AG04450 (cell line): ENCODE results near the gene MIEF1. TPM values are rescaled to one million over a fixed set of nuclear protein-coding genes. Genes with fewer than 3 reads are reported as not detected.

Source experiments
- CTCF ChIA-PET: fragments of 300-600, 350-600 bp; formaldehyde crosslinking; extraction: SDS; loops from one replicate; lab custom pipeline; 2022; ENCODE audit warnings: antibody characterized with exemption, inconsistent platforms; lab: Charles Lee
- POLR2A ChIA-PET: fragments of 350-600 bp; formaldehyde crosslinking; extraction: SDS; loops from one replicate; lab custom pipeline; 2021; ENCODE audit warnings: antibody characterized with exemption, inconsistent platforms; lab: Yijun Ruan, JAX
- DNase-seq: peaks from one replicate; pipeline ENCODE4 v3.0.0-alpha.2; 2011; ENCODE audit warnings: low read depth, low spot score
- H3K27ac ChIP-seq: one replicate; pipeline ENCODE4 v1.5.1; 2012; ENCODE audit warnings: low read depth, low read length, control low read depth
- H3K27me3 ChIP-seq: one replicate; pipeline ENCODE4 v1.6.0; 2012; ENCODE audit warnings: low read length; ENCODE audit not compliant: control insufficient read depth, insufficient read depth
- H3K4me3 ChIP-seq: 2 replicates; pipeline ENCODE4 v1.5.1; 2011; ENCODE audit warnings: mild to moderate bottlenecking, low read depth, low read length, control low read depth
- H3K9me3 ChIP-seq: 2 replicates; pipeline ENCODE4 v1.5.1; 2012; ENCODE audit warnings: low read length; ENCODE audit not compliant: control insufficient read depth, insufficient read depth
- polyA plus RNA-seq: library from polyadenylated mRNA; depleted of rRNA; stranded (reverse); fragments of >200 nt; gene quantifications from 2 replicates; pipeline ENCODE4 v1.2.3, GENCODE V29; 2011
- TF ChIP-seq, protein P1 (sequence below): IDR thresholded peaks from 2 replicates; pipeline ENCODE4 v1.5.1; 2011; ENCODE audit warnings: low read depth, low read length, control low read depth, inconsistent platforms

MIEF1 gene
- polyA plus RNA-seq, 1 experiment, result 18.9 TPM

DNA sequence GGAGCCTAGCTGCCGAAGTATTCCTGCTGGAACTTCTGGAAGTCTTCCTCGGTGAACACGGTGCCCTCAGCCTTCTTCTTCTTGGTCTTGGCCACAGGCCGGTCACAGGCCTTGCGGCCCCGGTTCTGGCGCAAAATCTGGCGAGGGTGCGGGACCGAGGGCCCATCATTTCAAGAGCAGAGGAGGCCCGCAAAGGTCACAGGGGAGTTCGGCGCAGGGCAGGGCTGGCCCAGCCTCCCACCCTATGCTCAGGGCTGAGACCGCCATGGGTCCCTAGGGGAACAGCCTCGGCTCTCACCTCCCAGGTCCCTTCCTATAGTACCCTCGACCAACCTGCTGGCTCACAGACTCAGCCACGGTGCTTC, 27.4 kb downstream of the MIEF1 start:
- ChIA-PET POLR2A (interaction anchor here (0.6 to 4.1 kb wide), 6 partner anchors 9 to 816 kb away, joined by 3 to 44 read pairs (median 6); partner anchors contain the start of genes ATF4, MIEF1 and RPL3), CTCF (interaction anchor here (0.5 to 3.3 kb wide), 23 partner anchors 10 to 919 kb away, joined by 3 to 41 read pairs (median 5); partner anchors contain the start of genes ATF4, RPL3 and TAB1)
- Histone ChIP-seq H3K9me3 (no peaks in the 10 kb centered on the region; the same call in 1 of the 2 replicates), H3K27me3 (no peaks in the 10 kb centered on the region), H3K27ac (no peak overlapping the region), H3K4me3 (peak overlapping the region; percentile 29; the same call in 1 of the 2 replicates)
- no peak for DNase-seq
- TF ChIP-seq, protein P1, sequence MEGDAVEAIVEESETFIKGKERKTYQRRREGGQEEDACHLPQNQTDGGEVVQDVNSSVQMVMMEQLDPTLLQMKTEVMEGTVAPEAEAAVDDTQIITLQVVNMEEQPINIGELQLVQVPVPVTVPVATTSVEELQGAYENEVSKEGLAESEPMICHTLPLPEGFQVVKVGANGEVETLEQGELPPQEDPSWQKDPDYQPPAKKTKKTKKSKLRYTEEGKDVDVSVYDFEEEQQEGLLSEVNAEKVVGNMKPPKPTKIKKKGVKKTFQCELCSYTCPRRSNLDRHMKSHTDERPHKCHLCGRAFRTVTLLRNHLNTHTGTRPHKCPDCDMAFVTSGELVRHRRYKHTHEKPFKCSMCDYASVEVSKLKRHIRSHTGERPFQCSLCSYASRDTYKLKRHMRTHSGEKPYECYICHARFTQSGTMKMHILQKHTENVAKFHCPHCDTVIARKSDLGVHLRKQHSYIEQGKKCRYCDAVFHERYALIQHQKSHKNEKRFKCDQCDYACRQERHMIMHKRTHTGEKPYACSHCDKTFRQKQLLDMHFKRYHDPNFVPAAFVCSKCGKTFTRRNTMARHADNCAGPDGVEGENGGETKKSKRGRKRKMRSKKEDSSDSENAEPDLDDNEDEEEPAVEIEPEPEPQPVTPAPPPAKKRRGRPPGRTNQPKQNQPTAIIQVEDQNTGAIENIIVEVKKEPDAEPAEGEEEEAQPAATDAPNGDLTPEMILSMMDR, result no peak

DNA sequence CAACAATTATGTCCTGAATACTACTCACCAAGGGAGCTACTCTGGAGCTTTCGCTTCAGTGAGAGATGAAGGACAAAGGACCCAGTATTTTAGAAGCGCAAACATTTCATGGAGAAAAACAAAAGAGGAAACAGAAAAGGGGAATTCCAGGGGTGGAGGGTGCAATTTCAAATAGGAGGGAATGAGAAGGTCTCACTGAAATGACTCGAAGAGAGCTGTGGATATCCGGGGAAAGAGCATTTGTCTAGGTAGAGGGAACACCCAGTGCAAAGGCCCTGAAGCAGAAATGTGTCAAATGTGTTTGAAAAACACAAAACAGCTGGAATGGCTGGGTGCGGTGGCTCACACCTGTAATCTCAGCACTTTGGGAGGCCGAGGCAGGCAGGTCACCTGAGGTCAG, 28.0 kb downstream of the MIEF1 start:
- ChIA-PET POLR2A (interaction anchor here (1.8 to 4.1 kb wide), 2 partner anchors 10 to 212 kb away, joined by 28 to 44 read pairs; partner anchors contain the start of genes ATF4 and RPL3), CTCF (interaction anchor here (0.7 to 3.3 kb wide), 13 partner anchors 12 to 1472 kb away, joined by 3 to 41 read pairs (median 7); partner anchors contain the start of genes MIEF1, RPL3 and TAB1)
- TF ChIP-seq, protein P1, result no peak
- no peak overlapping the region for H3K4me3 ChIP-seq
- no peaks in the 10 kb centered on the region for H3K27me3 ChIP-seq
- no peaks in the 10 kb centered on the region; the same call in 1 of the 2 replicates for H3K9me3 ChIP-seq
- DNase-seq, result no peak
- no peak overlapping the region for H3K27ac ChIP-seq

GRCh38 chr22:39530692-39531331, 28.7 kb downstream of the MIEF1 start:
- Histone ChIP-seq H3K27ac (no peak overlapping the region), H3K9me3 (no peaks in the 10 kb centered on the region; the same call in 1 of the 2 replicates), H3K4me3 (no peak overlapping the region; the same call in 1 of the 2 replicates), H3K27me3 (no peaks in the 10 kb centered on the region)
- ChIA-PET CTCF (interaction anchor here (0.5 to 3.3 kb wide), 13 partner anchors 13 to 1491 kb away, joined by 3 to 41 read pairs (median 7); partner anchors contain the start of genes RPL3 and TAB1), POLR2A (interaction anchor here (0.6 to 4.1 kb wide), 2 partner anchors 11 to 549 kb away, joined by 3 to 44 read pairs; partner anchors contain the start of genes APOBEC3B and ATF4)
- DNase-seq, result no peak
- TF ChIP-seq, protein P1, result peak; percentile 25; the same call in 1 of the 2 replicates

GRCh38 chr22:39532215-39533073, 30.4 kb downstream of the MIEF1 start, which contains the start of gene RPS19BP1:
Gene RPS19BP1, minus strand, starts transcription at chr22:39532748. Its CDS starts 10 bp downstream, at chr22:39532738.
- no peaks in the 10 kb centered on the region; the same call in 1 of the 2 replicates for H3K9me3 ChIP-seq
- H3K27ac ChIP-seq, result peak within 1 kb of the TSS; percentile 21
- ChIA-PET POLR2A (interaction anchor here (0.8 to 1.3 kb wide), 4 partner anchors 8 to 512 kb away, joined by 3 to 4 read pairs (median 4); partner anchors contain the start of gene ATF4), CTCF (interaction anchor here (1.5 kb wide), 1 partner anchor 492 kb away, joined by 7 read pairs; no protein-coding TSS in a partner anchor)
- H3K4me3 ChIP-seq, result peak within 1 kb of the TSS; percentile 95
- no peaks in the 10 kb centered on the region for H3K27me3 ChIP-seq
- TF ChIP-seq, protein P1, result no peak
- DNase-seq, result peak; percentile 98
